Measurements from ENCODE around the gene ZNF835. TPM values are rescaled to one million over a fixed set of nuclear protein-coding genes. Genes with fewer than 3 reads are reported as not detected.

Gene ZNF835
- total RNA-seq, 1 donor from 2014 or later: 0.04 TPM

- ATAC-seq: no peak
Measured at GRCh38 chr19:56661248-56661647, 10.3 kb downstream of the ZNF835 start.

DNA sequence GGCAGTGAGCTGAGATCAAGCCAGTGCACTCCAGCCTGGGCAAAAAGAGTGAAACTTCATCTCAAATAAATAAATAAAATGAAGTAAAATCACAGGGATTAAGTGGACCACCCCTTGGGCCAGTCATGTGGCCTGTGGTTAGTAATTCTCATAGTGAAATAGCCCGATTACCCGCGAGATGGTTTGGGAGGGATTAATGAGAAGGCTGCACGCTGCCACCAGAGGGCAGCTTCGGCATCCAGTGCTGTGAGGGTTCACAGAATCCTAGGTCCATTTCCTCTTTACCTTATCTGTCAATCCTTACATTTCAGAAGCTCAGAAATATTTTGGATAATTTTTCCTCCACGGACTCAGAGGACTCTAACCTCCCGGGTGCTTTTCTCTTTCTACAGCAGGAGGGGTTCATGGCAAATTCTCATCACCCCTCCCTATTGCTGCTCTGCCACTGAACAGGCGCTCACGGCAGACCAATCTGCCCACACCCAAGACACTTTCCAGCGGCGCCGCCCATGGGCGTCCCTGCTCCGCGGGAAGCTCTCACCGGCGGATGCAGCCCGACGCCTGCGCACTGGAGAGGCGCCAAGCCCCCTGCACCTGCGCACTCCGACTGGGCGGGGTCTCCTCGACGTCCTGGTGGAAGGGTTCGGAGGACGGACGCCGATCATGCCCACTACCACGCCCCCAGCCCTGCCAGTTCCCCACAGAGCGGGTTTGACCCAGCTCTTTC, 11.0 kb downstream of the ZNF835 start:
- ATAC-seq: no peak

GRCh38 chr19:56654151-56654550, 17.4 kb downstream of the ZNF835 start:
- ATAC-seq: no peak

DNA sequence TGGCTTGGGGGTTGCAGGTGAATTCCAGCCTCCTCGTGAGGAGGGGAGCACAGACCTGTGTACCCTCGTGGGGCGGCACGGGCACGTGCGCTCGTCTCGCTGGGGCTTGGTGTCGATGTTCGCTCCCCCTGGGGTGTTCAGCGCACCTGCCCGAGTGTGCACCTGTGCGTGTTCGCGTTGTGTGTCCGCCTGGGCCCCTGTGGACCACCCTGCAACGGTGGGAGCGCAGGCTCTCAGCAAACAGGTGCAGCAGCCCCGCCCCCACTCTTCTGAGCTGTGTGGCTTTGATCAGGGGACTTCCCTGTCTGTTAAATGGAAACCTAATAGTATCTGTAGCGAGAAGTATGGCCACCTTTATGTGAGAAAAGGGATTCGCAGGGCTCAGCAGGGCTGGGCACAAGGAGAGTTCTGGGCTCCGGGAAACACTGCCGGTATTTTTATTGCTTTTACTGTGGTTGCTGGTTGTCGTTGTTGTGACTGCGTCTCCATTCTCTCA, 28.0 kb downstream of the ZNF835 start:
- ATAC-seq: no peak

DNA sequence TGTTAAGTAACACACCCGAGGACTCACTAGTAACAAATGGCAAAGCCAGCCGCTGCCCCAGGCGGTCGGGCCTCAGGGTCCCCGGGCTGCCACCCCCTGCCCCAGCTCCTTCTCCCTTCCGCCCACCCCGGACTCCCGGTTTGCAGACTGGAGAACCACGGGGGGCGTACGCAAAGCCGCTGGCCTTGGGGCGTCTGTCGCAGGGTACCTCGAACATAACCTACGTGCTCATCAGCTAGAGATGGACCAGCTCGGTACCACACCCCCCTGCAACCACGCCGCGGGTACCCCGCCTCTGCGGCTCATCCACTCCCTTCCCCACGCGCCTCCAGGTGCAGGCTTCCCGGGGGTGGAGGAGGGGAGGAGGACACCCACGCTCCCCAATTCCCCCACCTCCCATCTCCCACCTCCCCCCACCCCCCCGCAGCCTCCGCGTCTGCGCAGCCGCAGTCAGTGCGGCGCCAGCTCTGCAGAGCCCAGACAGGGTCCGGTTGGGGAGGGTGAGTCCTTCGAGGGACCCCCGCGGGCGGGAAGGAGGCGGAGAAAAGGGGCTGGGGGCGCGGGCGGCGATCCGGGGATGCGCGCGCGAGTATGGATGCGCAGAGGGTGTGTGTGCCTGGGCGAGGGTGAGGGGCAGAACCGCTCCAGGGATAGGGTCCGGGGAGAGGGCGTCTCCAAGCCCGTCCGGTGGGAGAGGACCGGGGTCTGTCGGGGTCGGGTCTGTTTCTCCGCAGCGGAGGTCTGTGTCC, 28.7 kb downstream of the ZNF835 start, which contains the start of gene SMIM17:
Gene SMIM17, plus strand, starts transcription at position 449 of the 749 bp plus-strand sequence. CDS start 2,509 bp downstream, outside the sequence.
- ATAC-seq: no peak

DNA sequence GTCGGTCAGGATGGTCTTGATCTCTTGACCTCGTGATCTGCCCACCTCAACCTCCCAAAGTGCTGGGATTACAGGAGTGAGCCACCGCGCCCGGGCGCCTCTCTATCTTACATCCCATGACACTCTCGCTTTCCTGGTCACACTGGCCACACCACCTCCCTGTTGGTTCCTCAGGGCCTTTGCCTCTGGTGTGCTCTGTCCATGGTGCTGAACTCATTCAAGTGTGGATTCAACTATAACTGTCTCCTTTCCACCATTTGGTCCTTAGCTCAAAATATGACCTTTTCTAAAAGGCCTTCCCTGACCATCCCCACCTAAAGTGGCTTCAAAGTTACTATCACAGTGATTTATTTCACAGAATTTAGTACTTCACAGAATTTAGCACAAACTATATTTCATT, 32.3 kb downstream of the ZNF835 start:
- no peak for ATAC-seq

GRCh38 chr19:56637976-56638555, 33.5 kb downstream of the ZNF835 start:
- ATAC-seq: peak; percentile 57

DNA sequence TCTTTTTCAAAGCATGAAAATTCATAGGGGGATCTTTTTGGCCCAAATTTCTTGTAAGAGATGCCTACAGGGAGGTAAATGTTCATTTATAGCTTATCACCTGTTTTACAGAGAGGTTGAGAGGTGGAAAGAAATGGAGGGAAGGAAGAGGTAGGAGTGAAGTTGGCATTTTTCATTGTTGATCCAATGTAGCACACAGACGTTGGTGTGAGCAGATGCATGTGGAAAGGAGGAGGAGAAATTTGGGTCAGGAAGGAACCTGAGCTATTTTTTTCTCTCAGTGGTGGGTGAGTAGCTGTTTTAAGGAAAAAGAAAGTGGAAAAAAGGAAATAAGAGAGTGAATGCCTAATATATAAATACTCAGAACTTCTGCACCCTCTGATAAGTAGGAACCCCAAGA, 38.5 kb downstream of the ZNF835 start:
- ATAC-seq: no peak

DNA sequence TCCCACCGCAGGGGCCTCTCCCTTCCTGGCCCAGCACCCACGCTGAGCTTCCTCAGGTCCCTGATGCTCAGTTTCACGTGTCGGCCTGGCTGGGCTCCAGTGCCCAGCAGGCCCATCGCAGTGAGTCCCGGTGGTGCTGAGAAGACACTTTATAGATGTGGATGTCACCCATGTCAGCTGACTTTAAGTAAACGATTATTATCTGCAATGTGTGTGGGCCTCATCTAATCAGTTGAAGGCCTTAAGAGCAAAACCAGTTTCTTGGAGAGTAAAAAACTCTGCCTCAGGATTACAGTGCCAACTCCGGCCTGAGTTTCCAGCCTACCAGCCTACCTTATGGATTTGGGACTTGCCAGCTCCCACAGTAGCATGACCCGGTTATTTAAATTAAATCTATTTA, 45.8 kb downstream of the ZNF835 start:
- no peak for ATAC-seq

DNA sequence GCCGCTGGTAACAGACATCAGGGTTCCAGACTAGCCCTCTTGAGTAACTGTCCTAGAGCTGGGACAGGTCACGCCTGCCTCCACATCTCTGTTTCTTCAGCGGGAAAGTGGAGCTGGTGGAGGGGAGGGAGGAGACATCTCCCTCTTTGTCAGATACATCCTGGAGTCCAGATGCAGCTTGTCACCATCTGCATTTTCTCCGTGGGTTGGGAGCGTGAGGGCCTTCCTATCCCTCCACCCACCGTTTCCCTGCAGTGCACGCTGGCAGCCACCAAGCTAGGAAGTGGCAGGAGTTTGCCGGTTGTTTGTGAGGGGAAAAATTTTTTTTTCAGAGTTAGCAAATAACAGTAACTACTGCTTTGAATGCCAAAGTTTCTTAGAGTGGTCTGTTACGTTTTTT, 48.6 kb downstream of the ZNF835 start:
- ATAC-seq: no peak

DNA sequence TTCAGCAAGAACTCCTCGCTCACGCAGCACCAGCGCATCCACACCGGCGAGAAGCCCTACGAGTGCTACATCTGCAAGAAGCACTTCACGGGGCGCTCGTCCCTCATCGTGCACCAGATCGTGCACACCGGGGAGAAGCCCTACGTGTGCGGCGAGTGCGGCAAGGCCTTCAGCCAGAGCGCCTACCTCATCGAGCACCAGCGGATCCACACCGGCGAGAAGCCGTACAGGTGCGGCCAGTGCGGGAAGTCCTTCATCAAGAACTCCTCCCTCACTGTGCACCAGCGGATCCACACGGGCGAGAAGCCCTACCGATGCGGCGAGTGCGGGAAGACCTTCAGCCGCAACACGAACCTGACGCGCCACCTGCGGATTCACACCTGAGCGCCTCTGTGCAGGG, 49.2 kb downstream of the ZNF835 start:
- no peak for ATAC-seq

GRCh38 chr19:56619121-56619520, 52.4 kb downstream of the ZNF835 start:
- ATAC-seq: no peak

DNA sequence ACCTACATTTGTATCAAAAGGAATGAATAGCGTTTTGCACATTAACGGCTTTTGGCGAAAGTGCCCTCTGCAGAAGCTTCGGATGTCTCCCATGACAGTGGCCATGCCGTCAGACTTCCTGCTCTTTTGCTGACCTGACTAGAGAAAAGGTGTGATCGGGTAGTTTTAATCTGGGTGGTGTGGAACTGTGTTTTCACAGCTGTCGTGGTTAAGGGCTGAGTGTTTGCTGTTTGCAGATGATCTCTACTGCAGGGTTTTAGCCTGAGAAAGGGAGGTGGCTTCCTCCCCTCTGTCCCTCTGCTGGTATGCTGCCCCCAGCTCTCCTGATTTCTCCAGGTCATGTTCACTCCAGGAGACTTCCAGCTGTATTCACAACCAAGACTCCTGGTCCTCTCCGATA, 54.0 kb downstream of the ZNF835 start:
- ATAC-seq: no peak

- no peak for ATAC-seq
Measured at GRCh38 chr19:56613639-56614038, 57.9 kb downstream of the ZNF835 start.

- no peak for ATAC-seq
Measured at GRCh38 chr19:56612737-56613136, 58.8 kb downstream of the ZNF835 start.

Other genes starting within 250 kb of the ZNF835 start
- gene ZNF667, start 194.4 kb downstream of the ZNF835 start, total RNA-seq: 0.76 TPM
- gene ZNF471, start 163.9 kb downstream of the ZNF835 start, total RNA-seq: 2.0 TPM
- 3.6 TPM for gene ZFP28, start 132.8 kb downstream of the ZNF835 start, total RNA-seq
- 2.4 TPM for gene ZNF470, start 104.3 kb downstream of the ZNF835 start, total RNA-seq
- gene ZNF71, start 76.5 kb downstream of the ZNF835 start, total RNA-seq: 1.9 TPM
- not detected for gene SMIM17, start 28.6 kb downstream of the ZNF835 start, total RNA-seq
- gene PEG3, start 169.0 kb upstream of the ZNF835 start, total RNA-seq: 1.4 TPM
- gene ZIM2, start 169.0 kb upstream of the ZNF835 start, total RNA-seq: not detected

Data from esophagus mucosa (tissue), 1 donor.